SK-N-SH treated with all-trans-retinoic acid at 6 μM for 48 hours (cell line): ENCODE measurements around the gene EAF1.
"Not testable (repeated sequence)": the region's sequence is repeated elsewhere in the genome, so short reads cannot be mapped to it uniquely, and the experiment has no call there.

ENCODE experiments used
- ARNTL ChIP-seq: fragments of 450-650 bp; formaldehyde crosslinking; IDR thresholded peaks from 2 replicates; pipeline ENCODE4 v1.5.0; 2020; ENCODE audit warnings: low read depth, mild to moderate bottlenecking, moderate library complexity, borderline replicate concordance
- TCF4 ChIP-seq: fragments of 250-450 bp; sonication (Bioruptor Pico); IDR thresholded peaks from 2 replicates; pipeline ENCODE4 v1.8.0; 2021; ENCODE audit warnings: mild to moderate bottlenecking, moderate library complexity, borderline replicate concordance
- ZC3H10 ChIP-seq: fragments of 250-450 bp; sonication (Bioruptor Pico); IDR thresholded peaks from 2 replicates; pipeline ENCODE4 v1.5.1; 2021; ENCODE audit warnings: mild to moderate bottlenecking, moderate library complexity
- ZFP3 ChIP-seq: fragments of 250-450 bp; sonication (Bioruptor Pico); IDR thresholded peaks from 2 replicates; pipeline ENCODE4 v1.5.0; 2020; ENCODE audit warnings: mild to moderate bottlenecking, moderate library complexity
- ZNF8 ChIP-seq: fragments of 450-650 bp; formaldehyde crosslinking; IDR thresholded peaks from 2 replicates; pipeline ENCODE4 v1.5.0; 2020; ENCODE audit warnings: mild to moderate bottlenecking, moderate library complexity
- TF ChIP-seq, protein P1 (sequence below): fragments of 250-450 bp; sonication (Bioruptor Pico); IDR thresholded peaks from 2 replicates; pipeline ENCODE4 v1.5.1; 2020; ENCODE audit warnings: low read depth, mild to moderate bottlenecking, moderate library complexity
- TF ChIP-seq, protein P2 (sequence below): fragments of 250-450 bp; sonication (Bioruptor Pico); IDR thresholded peaks from 2 replicates; pipeline ENCODE4 v1.8.0; 2020; ENCODE audit warnings: mild to moderate bottlenecking, moderate library complexity, borderline replicate concordance
- TF ChIP-seq, protein P3 (sequence below): fragments of 250-450 bp; sonication (Bioruptor Pico); IDR thresholded peaks from 2 replicates; pipeline ENCODE4 v1.5.1; 2021; ENCODE audit warnings: mild to moderate bottlenecking, moderate library complexity

DNA sequence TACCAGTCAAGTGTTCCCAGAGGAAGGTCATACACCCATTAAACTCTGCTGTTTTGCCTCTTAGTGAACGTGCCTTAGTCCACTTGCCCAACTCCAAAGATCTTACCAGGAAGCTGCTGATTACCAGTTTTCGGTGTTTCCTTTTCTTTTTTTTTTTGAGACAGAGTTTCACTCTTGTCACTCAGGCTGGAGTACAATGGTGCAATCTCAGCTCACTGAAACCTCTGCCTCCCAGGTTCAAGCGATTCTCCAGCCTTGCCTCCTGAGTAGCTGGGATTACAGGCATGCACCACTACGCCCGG, 40.8 kb upstream of the EAF1 start:
- not testable (repeated sequence) for TF ChIP-seq ZNF8; TCF4 (CRISPR knock-in tag); ARNTL (CRISPR knock-in tag); ZFP3 (CRISPR knock-in tag); ZC3H10 (CRISPR knock-in tag)
- TF ChIP-seq, protein P1, sequence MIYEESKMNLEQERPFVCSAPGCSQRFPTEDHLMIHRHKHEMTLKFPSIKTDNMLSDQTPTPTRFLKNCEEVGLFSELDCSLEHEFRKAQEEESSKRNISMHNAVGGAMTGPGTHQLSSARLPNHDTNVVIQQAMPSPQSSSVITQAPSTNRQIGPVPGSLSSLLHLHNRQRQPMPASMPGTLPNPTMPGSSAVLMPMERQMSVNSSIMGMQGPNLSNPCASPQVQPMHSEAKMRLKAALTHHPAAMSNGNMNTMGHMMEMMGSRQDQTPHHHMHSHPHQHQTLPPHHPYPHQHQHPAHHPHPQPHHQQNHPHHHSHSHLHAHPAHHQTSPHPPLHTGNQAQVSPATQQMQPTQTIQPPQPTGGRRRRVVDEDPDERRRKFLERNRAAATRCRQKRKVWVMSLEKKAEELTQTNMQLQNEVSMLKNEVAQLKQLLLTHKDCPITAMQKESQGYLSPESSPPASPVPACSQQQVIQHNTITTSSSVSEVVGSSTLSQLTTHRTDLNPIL, result not testable (repeated sequence)
- TF ChIP-seq, protein P2, sequence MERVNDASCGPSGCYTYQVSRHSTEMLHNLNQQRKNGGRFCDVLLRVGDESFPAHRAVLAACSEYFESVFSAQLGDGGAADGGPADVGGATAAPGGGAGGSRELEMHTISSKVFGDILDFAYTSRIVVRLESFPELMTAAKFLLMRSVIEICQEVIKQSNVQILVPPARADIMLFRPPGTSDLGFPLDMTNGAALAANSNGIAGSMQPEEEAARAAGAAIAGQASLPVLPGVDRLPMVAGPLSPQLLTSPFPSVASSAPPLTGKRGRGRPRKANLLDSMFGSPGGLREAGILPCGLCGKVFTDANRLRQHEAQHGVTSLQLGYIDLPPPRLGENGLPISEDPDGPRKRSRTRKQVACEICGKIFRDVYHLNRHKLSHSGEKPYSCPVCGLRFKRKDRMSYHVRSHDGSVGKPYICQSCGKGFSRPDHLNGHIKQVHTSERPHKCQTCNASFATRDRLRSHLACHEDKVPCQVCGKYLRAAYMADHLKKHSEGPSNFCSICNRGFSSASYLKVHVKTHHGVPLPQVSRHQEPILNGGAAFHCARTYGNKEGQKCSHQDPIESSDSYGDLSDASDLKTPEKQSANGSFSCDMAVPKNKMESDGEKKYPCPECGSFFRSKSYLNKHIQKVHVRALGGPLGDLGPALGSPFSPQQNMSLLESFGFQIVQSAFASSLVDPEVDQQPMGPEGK (CRISPR knock-in tag), result not testable (repeated sequence)
- TF ChIP-seq, protein P3, sequence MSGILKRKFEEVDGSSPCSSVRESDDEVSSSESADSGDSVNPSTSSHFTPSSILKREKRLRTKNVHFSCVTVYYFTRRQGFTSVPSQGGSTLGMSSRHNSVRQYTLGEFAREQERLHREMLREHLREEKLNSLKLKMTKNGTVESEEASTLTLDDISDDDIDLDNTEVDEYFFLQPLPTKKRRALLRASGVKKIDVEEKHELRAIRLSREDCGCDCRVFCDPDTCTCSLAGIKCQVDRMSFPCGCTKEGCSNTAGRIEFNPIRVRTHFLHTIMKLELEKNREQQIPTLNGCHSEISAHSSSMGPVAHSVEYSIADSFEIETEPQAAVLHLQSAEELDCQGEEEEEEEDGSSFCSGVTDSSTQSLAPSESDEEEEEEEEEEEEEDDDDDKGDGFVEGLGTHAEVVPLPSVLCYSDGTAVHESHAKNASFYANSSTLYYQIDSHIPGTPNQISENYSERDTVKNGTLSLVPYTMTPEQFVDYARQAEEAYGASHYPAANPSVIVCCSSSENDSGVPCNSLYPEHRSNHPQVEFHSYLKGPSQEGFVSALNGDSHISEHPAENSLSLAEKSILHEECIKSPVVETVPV, result not testable (repeated sequence)
